HL-60 (cell line): ENCODE data around the gene PTGER4.

Experiments
- POLR2AphosphoS5 ChIP-seq: IDR thresholded peaks from 2 replicates; pipeline ENCODE4 v1.6.1; 2012; ENCODE audit warnings: low read depth
- REST ChIP-seq: IDR thresholded peaks from 2 replicates; pipeline ENCODE4 v1.6.1; 2012; ENCODE audit warnings: low read depth; ENCODE audit not compliant: insufficient replicate concordance
- SPI1 ChIP-seq: IDR thresholded peaks from 2 replicates; pipeline ENCODE4 v1.6.1; 2012; ENCODE audit warnings: low read depth, mild to moderate bottlenecking, borderline replicate concordance
- TF ChIP-seq, protein P1 (sequence below): IDR thresholded peaks from one replicate; pipeline ENCODE4 v1.5.1; 2011; ENCODE audit warnings: low read length, control low read depth, inconsistent platforms; ENCODE audit not compliant: insufficient read depth

- TF ChIP-seq, protein P1, sequence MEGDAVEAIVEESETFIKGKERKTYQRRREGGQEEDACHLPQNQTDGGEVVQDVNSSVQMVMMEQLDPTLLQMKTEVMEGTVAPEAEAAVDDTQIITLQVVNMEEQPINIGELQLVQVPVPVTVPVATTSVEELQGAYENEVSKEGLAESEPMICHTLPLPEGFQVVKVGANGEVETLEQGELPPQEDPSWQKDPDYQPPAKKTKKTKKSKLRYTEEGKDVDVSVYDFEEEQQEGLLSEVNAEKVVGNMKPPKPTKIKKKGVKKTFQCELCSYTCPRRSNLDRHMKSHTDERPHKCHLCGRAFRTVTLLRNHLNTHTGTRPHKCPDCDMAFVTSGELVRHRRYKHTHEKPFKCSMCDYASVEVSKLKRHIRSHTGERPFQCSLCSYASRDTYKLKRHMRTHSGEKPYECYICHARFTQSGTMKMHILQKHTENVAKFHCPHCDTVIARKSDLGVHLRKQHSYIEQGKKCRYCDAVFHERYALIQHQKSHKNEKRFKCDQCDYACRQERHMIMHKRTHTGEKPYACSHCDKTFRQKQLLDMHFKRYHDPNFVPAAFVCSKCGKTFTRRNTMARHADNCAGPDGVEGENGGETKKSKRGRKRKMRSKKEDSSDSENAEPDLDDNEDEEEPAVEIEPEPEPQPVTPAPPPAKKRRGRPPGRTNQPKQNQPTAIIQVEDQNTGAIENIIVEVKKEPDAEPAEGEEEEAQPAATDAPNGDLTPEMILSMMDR = no peak
- no peak for TF ChIP-seq POLR2AphosphoS5
- TF ChIP-seq REST = no peak
- no peak for TF ChIP-seq SPI1
Measured at GRCh38 chr5:40677456-40677855, 2.3 kb upstream of the PTGER4 start.
